Measurements from ENCODE around the gene DLEC1. TPM values are rescaled to one million over a fixed set of nuclear protein-coding genes. Genes with fewer than 3 reads are reported as not detected.
"Not testable (repeated sequence)": the region's sequence is repeated elsewhere in the genome, so short reads cannot be mapped to it uniquely, and the experiment has no call there.

Gene DLEC1
- polyA plus RNA-seq, 1 donor from 2014 or later: 0.28 TPM

- H3K4me1 Mint-ChIP-seq: peaks cover 0 to 3% (median 0%) of the 10 kb centered on the region in 3 donors
- H3K9me3 Mint-ChIP-seq: peaks cover 0 to 2% (median 0%) of the 10 kb centered on the region in 3 donors
- no peak overlapping the region for H3K4me3 Mint-ChIP-seq
- H3K27ac Mint-ChIP-seq: no peak overlapping the region
- H3K27me3 Mint-ChIP-seq: no peaks in the 10 kb centered on the region
- peaks cover 3% of the 10 kb centered on the region for H3K36me3 Mint-ChIP-seq
These were observed 20.6 kb downstream of the DLEC1 start for GRCh38 chr3:38059591-38059990.

- Mint-ChIP-seq H3K36me3 (peaks cover 3% of the 10 kb centered on the region), H3K27me3 (peaks cover 1% of the 10 kb centered on the region), H3K9me3 (peaks cover 0 to 2% (median 0%) of the 10 kb centered on the region in 3 donors), H3K27ac (no peak overlapping the region), H3K4me1 (peaks cover 0 to 3% (median 0%) of the 10 kb centered on the region in 3 donors), H3K4me3 (no peak overlapping the region)
These were observed 23.8 kb downstream of the DLEC1 start for GRCh38 chr3:38062809-38063208.

- H3K36me3 Mint-ChIP-seq, H3K9me3 Mint-ChIP-seq, H3K4me1 Mint-ChIP-seq, H3K27me3 Mint-ChIP-seq, H3K4me3 Mint-ChIP-seq, H3K27ac Mint-ChIP-seq: not testable (repeated sequence)
These were observed 25.4 kb downstream of the DLEC1 start for GRCh38 chr3:38064453-38064852.

GRCh38 chr3:38067508-38068233, 28.7 kb downstream of the DLEC1 start:
- peaks cover 1% of the 10 kb centered on the region for H3K27me3 Mint-ChIP-seq

GRCh38 chr3:38070013-38070412, 31.0 kb downstream of the DLEC1 start:
- Mint-ChIP-seq H3K4me3 (no peak overlapping the region), H3K36me3 (no peaks in the 10 kb centered on the region), H3K4me1 (no peaks in the 10 kb centered on the region), H3K27me3 (peaks cover 1% of the 10 kb centered on the region), H3K27ac (no peak overlapping the region), H3K9me3 (no peaks in the 10 kb centered on the region)

More at GRCh38 chr3:38067508-38068233, 28.7 kb downstream of the DLEC1 start:
- Mint-ChIP-seq H3K27ac (no peak overlapping the region), H3K9me3 (peaks cover 0 to 2% (median 0%) of the 10 kb centered on the region in 3 donors), H3K4me1 (no peaks in the 10 kb centered on the region), H3K4me3 (no peak overlapping the region), H3K36me3 (no peaks in the 10 kb centered on the region)

- not testable (repeated sequence) for H3K4me1 Mint-ChIP-seq, H3K36me3 Mint-ChIP-seq, H3K4me3 Mint-ChIP-seq, H3K9me3 Mint-ChIP-seq, H3K27me3 Mint-ChIP-seq
- peak overlapping the region in 1 of 3 donors; percentile 31 for H3K27ac Mint-ChIP-seq
These were observed 38.1 kb downstream of the DLEC1 start for GRCh38 chr3:38077073-38077472.

- not testable (repeated sequence) for H3K27me3 Mint-ChIP-seq, H3K36me3 Mint-ChIP-seq, H3K4me3 Mint-ChIP-seq
These were observed 43.3 kb downstream of the DLEC1 start for GRCh38 chr3:38082296-38082695.

GRCh38 chr3:38083254-38083653, 44.2 kb downstream of the DLEC1 start:
- H3K9me3 Mint-ChIP-seq, H3K27ac Mint-ChIP-seq, H3K4me1 Mint-ChIP-seq, H3K4me3 Mint-ChIP-seq, H3K27me3 Mint-ChIP-seq, H3K36me3 Mint-ChIP-seq: not testable (repeated sequence)

More at GRCh38 chr3:38082296-38082695, 43.3 kb downstream of the DLEC1 start:
- H3K27ac Mint-ChIP-seq, H3K4me1 Mint-ChIP-seq, H3K9me3 Mint-ChIP-seq: not testable (repeated sequence)

- peaks cover 0 to 5% (median 3%) of the 10 kb centered on the region in 3 donors for H3K9me3 Mint-ChIP-seq
- peaks cover 2% of the 10 kb centered on the region for H3K36me3 Mint-ChIP-seq
- H3K4me1 Mint-ChIP-seq: no peaks in the 10 kb centered on the region
- H3K27ac Mint-ChIP-seq: peak overlapping the region; percentile 13 to 75 (median 16)
- no peaks in the 10 kb centered on the region for H3K27me3 Mint-ChIP-seq
- H3K4me3 Mint-ChIP-seq: peak overlapping the region in 1 of 4 donors; percentile 19
These were observed 44.9 kb downstream of the DLEC1 start for GRCh38 chr3:38083871-38084333.

DNA sequence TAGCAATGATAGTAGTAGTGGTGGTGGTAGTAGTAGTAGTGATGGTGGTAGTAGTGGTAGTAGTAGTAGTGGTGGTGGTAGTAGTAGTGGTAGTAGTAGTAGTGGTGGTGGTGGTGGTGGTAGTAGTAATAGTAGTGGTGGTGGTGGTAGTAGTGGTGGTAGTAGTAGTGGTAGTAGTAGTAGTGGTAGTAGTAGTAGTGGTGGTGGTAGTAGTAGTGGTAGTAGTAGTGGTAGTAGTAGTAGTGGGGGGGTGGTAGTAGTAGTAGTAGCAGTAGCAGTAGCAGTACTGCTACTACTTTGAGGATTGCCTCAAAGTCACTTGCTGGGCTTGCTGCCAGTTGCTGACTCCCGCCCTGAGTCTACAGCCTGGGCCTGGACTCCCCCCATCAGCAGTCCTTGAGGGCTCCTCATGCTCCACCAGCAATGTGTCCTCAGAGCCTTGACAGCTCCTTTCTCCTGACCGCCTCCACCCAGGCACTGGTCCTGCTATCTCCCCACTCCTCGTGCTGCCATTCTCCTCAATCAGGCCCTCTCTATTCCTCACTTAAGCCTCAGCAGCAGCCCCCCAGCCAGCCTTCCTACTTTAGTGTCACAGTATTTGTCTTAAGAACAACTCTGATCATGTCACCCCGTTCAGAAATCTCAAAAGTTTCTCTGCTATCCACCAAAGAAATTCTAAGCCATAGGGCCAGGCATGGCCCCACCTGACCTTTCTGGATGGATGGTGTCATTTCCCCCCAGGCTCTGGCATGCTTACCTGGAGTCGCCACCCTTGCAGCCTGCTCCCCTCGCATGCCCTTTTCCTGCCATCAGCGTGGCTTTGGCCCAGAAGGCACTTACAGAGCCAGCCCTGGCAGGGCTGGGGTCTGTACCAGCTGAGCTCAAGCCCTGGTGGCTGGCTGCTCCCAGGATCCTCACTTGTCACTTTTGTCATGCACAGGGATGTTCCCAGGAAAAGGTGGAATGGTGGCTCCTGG, 45.6 kb downstream of the DLEC1 start:
- Mint-ChIP-seq H3K9me3 (peaks cover 0 to 5% (median 3%) of the 10 kb centered on the region in 3 donors), H3K4me1 (no peaks in the 10 kb centered on the region), H3K27ac (peak overlapping the region; percentile 39 to 88 (median 75)), H3K36me3 (peaks cover 2% of the 10 kb centered on the region), H3K27me3 (no peaks in the 10 kb centered on the region), H3K4me3 (peak overlapping the region in 1 of 4 donors; percentile 19)

DNA sequence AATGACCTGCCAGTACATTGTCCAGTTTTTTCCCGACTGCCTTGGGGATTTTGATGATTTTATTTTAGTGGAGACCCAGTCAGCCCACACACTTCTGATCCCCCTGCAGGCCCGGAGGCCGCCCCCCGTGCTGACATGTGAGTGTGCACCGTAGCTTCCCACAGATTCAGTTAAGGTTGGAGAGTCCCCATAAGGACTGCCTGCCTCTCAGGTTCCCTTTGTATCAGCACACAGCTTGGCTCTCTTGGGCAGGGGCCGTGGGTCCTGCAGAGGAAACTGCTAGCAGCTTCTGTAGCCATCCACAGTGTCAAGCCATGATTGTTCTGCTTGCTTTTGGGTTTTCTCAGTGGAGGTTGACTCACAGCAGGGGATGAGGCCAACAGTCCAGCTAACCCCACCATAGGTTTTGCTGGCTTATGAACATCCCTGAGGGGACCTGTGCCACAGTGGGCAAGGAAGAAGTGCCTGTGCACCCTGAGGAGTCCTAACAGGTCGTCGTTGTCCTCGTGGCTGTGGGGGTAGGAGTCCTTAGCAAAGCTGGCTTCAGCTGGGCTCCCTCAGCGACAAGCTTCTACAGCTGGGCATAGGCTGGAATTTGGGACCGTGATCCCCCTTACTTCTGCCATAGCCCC, 46.4 kb downstream of the DLEC1 start:
- H3K36me3 Mint-ChIP-seq: peaks cover 2% of the 10 kb centered on the region
- H3K27ac Mint-ChIP-seq: peak overlapping the region in 1 of 3 donors; percentile 39
- no peaks in the 10 kb centered on the region for H3K27me3 Mint-ChIP-seq
- no peak overlapping the region for H3K4me3 Mint-ChIP-seq
- peaks cover 0 to 5% (median 3%) of the 10 kb centered on the region in 3 donors for H3K9me3 Mint-ChIP-seq
- H3K4me1 Mint-ChIP-seq: no peaks in the 10 kb centered on the region

DNA sequence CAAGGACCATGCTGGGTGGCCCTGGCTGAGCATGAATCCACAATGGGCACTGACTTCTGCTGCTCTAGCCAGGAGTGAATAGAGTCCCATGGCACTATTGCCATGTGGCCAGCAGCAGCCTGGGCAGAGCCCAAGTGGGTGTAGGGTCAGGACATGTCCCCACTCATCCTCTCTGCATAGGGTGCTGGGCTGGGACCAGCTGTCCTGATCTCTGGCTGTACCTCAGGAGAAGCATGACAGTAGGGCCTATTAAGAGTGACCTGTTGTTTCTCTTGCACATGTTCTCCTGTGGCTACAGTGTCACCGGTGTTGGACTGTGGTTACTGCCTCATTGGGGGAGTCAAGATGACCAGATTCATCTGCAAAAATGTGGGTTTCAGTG, 46.9 kb downstream of the DLEC1 start:
- Mint-ChIP-seq H3K27ac (no peak overlapping the region), H3K4me3 (no peak overlapping the region), H3K27me3 (no peaks in the 10 kb centered on the region), H3K4me1 (no peaks in the 10 kb centered on the region), H3K36me3 (peaks cover 2% of the 10 kb centered on the region), H3K9me3 (peaks cover 0 to 5% (median 3%) of the 10 kb centered on the region in 3 donors)

- no peaks in the 10 kb centered on the region for H3K27me3 Mint-ChIP-seq
- no peaks in the 10 kb centered on the region for H3K4me1 Mint-ChIP-seq
- no peak overlapping the region for H3K27ac Mint-ChIP-seq
- peaks cover 2% of the 10 kb centered on the region for H3K36me3 Mint-ChIP-seq
- H3K4me3 Mint-ChIP-seq: no peak overlapping the region
- peaks cover 0 to 6% (median 3%) of the 10 kb centered on the region in 3 donors for H3K9me3 Mint-ChIP-seq
These were observed 47.5 kb downstream of the DLEC1 start for GRCh38 chr3:38086496-38086895.

- H3K4me1 Mint-ChIP-seq, H3K36me3 Mint-ChIP-seq, H3K27me3 Mint-ChIP-seq, H3K4me3 Mint-ChIP-seq, H3K27ac Mint-ChIP-seq, H3K9me3 Mint-ChIP-seq: not testable (repeated sequence)
These were observed 48.3 kb downstream of the DLEC1 start for GRCh38 chr3:38087278-38087677.
